ENCODE measurements around the gene ECSIT. TPM values are rescaled to one million over a fixed set of nuclear protein-coding genes. Genes with fewer than 3 reads are reported as not detected.

The ECSIT gene
- total RNA-seq, 3 donors from 2014 or later (not counting 1 experiment from before 2014, with no cell fraction given) = 23.6 to 24.5 (median 24.1) TPM

DNA sequence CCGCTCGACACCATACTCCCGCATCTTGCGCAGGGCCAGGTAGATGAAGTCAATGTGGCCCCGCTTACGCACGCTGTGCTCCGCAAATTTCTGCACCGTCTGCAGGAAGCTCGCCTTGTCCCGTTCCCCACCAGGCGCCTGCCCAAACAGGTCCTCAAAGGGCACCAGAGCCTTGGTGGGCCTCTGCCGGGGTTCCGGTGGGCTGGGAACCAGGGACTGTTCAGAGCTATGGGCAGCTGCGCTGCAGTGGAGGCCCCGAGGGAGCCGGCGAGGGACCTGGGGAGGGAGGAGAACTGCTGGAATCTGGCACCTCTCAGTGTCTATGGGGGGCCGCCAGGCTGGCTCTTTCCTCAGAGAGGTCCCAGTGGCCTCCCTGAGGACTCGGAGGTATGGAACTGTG is 15.0 kb downstream of the ECSIT start:
- H3K4me1 ChIP-seq (ENCODE audit: control insufficient read depth, insufficient read depth, low read length) = no peaks in the 10 kb centered on the region
- no peaks in the 10 kb centered on the region for H3K27me3 Mint-ChIP-seq (ENCODE audit: low read depth in 2 of 2)
- H3K27me3 ChIP-seq (ENCODE audit: control insufficient read depth, insufficient read depth, low read length) = no peaks in the 10 kb centered on the region
- no peak overlapping the region for H3K27ac Mint-ChIP-seq
- no peaks in the 10 kb centered on the region for H3K9me3 Mint-ChIP-seq
- 98% methylated on average over 20 of the region's 20 CpGs for WGBS (ENCODE audit: insufficient coverage)
- H3K4me1 Mint-ChIP-seq = peaks cover 0 to 4% of the 10 kb centered on the region in 2 donors
- no peak overlapping the region for H3K27ac ChIP-seq (ENCODE audit: low read length)
- TF ChIP-seq, protein P1, sequence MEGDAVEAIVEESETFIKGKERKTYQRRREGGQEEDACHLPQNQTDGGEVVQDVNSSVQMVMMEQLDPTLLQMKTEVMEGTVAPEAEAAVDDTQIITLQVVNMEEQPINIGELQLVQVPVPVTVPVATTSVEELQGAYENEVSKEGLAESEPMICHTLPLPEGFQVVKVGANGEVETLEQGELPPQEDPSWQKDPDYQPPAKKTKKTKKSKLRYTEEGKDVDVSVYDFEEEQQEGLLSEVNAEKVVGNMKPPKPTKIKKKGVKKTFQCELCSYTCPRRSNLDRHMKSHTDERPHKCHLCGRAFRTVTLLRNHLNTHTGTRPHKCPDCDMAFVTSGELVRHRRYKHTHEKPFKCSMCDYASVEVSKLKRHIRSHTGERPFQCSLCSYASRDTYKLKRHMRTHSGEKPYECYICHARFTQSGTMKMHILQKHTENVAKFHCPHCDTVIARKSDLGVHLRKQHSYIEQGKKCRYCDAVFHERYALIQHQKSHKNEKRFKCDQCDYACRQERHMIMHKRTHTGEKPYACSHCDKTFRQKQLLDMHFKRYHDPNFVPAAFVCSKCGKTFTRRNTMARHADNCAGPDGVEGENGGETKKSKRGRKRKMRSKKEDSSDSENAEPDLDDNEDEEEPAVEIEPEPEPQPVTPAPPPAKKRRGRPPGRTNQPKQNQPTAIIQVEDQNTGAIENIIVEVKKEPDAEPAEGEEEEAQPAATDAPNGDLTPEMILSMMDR (IDR thresholded peaks at IDR 0.05) = no peak
- no peak overlapping the region for H3K4me3 Mint-ChIP-seq
- intact Hi-C loops (cut with micrococcal nuclease) = no loop called here
- no peak for DNase-seq
- H3K36me3 Mint-ChIP-seq = no peaks in the 10 kb centered on the region
- ATAC-seq = no peak
- H3K4me3 ChIP-seq (ENCODE audit: low read length) = no peak overlapping the region
- peaks cover 16% of the 10 kb centered on the region for H3K36me3 ChIP-seq (ENCODE audit: control insufficient read depth, insufficient read depth, low read length)
- H3K9me3 ChIP-seq (ENCODE audit: control insufficient read depth, insufficient read depth, low read length) = no peaks in the 10 kb centered on the region

DNA sequence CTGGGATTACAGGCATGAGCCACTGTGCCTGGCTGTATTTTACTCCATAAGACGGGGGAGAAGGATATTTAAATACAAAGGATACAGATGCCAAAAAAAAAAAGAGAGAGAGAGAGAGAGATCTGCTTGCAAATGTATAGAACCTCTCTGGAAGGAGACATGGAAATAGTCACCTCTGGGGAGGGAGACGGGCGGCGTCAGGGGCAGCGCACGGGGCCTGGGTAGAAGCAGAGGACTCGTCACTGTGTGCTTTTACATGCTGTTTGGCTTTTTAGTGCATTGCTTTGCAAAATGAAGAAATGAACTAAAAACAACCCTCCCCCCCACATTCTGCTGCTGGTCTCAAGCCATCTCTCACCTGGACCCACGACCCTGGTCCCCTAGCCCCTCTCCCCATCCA is 18.5 kb downstream of the ECSIT start:
- DNase-seq (no peak), ATAC-seq (no peak)
- no peak overlapping the region for H3K27ac ChIP-seq (ENCODE audit: low read length)
- no peak overlapping the region for H3K4me3 ChIP-seq (ENCODE audit: low read length)
- H3K36me3 Mint-ChIP-seq = no peaks in the 10 kb centered on the region
- whole genome bisulfite sequencing (ENCODE audit: insufficient coverage) = 97% methylated on average over 8 of the region's 8 CpGs
- peaks cover 8 to 11% of the 10 kb centered on the region in 2 donors for H3K4me1 Mint-ChIP-seq
- TF ChIP-seq, protein P1 (IDR thresholded peaks at IDR 0.05) = no peak
- no peaks in the 10 kb centered on the region for H3K27me3 Mint-ChIP-seq (ENCODE audit: low read depth in 2 of 2)
- H3K4me3 Mint-ChIP-seq = no peak overlapping the region
- H3K9me3 Mint-ChIP-seq = no peaks in the 10 kb centered on the region
- no peaks in the 10 kb centered on the region for H3K27me3 ChIP-seq (ENCODE audit: control insufficient read depth, insufficient read depth, low read length)
- H3K27ac Mint-ChIP-seq = peak overlapping the region in 1 of 2 donors; percentile 15
- H3K4me1 ChIP-seq (ENCODE audit: control insufficient read depth, insufficient read depth, low read length) = peaks cover 9% of the 10 kb centered on the region
- intact Hi-C loops (cut with micrococcal nuclease) = no loop called here
- H3K9me3 ChIP-seq (ENCODE audit: control insufficient read depth, insufficient read depth, low read length) = no peaks in the 10 kb centered on the region
- H3K36me3 ChIP-seq (ENCODE audit: control insufficient read depth, insufficient read depth, low read length) = peaks cover 12% of the 10 kb centered on the region

DNA sequence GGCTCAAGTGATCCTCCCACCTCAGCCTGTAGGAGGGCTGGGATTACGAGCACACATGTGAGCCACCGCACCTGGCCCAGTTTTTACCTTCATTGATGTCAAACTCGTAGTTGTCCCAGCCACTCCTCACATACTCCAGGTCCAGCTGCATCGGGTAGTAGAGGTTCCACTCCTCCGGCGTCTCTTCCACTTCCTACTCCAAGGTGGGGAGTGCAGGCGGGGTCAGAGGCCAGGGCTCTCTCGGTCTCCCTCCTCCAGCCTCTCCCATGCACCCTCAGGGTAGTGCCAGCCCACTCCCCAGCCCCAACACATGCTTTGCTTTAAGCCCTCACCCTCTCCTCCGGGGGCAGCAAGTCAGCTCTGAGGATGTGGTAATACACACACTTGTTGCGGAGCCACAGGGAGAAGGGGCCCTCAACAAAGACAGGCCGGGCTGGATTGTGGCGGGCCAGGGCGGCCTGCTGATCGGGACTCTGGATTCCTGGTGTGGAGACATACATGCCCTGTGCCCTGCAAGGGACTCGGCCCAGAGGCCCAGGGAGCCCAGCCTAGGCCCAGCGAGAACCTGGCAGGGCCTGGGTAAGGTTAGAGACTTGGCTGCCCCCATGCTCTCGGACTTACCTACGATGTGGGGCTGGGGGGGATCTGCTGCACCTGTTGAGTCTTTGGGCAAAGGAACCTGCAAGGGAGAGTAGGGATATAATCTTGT is 21.4 kb downstream of the ECSIT start:
- TF ChIP-seq, protein P1 (IDR thresholded peaks at IDR 0.05) = no peak
- Histone ChIP-seq H3K36me3 (ENCODE audit: control insufficient read depth, insufficient read depth, low read length) (peaks cover 5% of the 10 kb centered on the region), H3K4me3 (ENCODE audit: low read length) (no peak overlapping the region), H3K27me3 (ENCODE audit: control insufficient read depth, insufficient read depth, low read length) (no peaks in the 10 kb centered on the region), H3K4me1 (ENCODE audit: control insufficient read depth, insufficient read depth, low read length) (peaks cover 16% of the 10 kb centered on the region), H3K9me3 (ENCODE audit: control insufficient read depth, insufficient read depth, low read length) (no peaks in the 10 kb centered on the region), H3K27ac (ENCODE audit: low read length) (no peak overlapping the region)
- no peak for DNase-seq
- no peak for ATAC-seq
- Mint-ChIP-seq H3K4me3 (peak overlapping the region; percentile 56), H3K9me3 (no peaks in the 10 kb centered on the region), H3K27ac (peak overlapping the region in 1 of 2 donors; percentile 88), H3K27me3 (ENCODE audit: low read depth in 2 of 2) (no peaks in the 10 kb centered on the region), H3K4me1 (peaks cover 15 to 19% of the 10 kb centered on the region in 2 donors), H3K36me3 (no peaks in the 10 kb centered on the region)
- intact Hi-C loops (cut with micrococcal nuclease) = loop anchor here (10.0 kb wide), 1 partner anchor 133 kb away; the partner anchor contains the start of gene SWSAP1
- 98% methylated on average over 17 of the region's 18 CpGs for WGBS (ENCODE audit: insufficient coverage)
